SK-N-MC (cell line): ENCODE results near the gene DYDC1.

Source experiments
- EZH2 ChIP-seq: fragments of 200-600 bp; sonication (generic); IDR thresholded peaks from one replicate; pipeline ENCODE4 v1.6.1; 2017; ENCODE audit warnings: antibody characterized with exemption
- FOXP2 ChIP-seq: optimal IDR thresholded peaks from 2 replicates; pipeline ENCODE3; 2011; ENCODE audit warnings: mild to moderate bottlenecking, moderate library complexity; ENCODE audit not compliant: insufficient read depth; ENCODE audit errors: extremely low read length, control extremely low read depth
- POLR2AphosphoS5 ChIP-seq: IDR thresholded peaks from 2 replicates; pipeline ENCODE4 v1.6.1; 2012; ENCODE audit warnings: mild to moderate bottlenecking, low read depth, low read length, borderline replicate concordance

- TF ChIP-seq POLR2AphosphoS5, result no peak
- no peak for TF ChIP-seq EZH2
- TF ChIP-seq FOXP2, result no peak
Observed at GRCh38 chr10:80372675-80373074, 16.1 kb upstream of the DYDC1 start.
